GM19397 (cell line): ENCODE measurements around the gene ARHGAP31.
"Not testable (repeated sequence)": the region's sequence is repeated elsewhere in the genome, so short reads cannot be mapped to it uniquely, and the experiment has no call there.

Source experiments
- ATAC-seq: cut with Tn5 transposase; IDR thresholded peaks from one replicate; pipeline ENCODE4 v1.9.1; 2021; ENCODE audit warnings: mild to moderate bottlenecking, moderate library complexity; ENCODE audit not compliant: unreplicated experiment

Gene ARHGAP31

GRCh38 chr3:119293105-119293870 lies 895 bp upstream of the ARHGAP31 start:
- ATAC-seq = no peak

- peak; percentile 24 for ATAC-seq
Observed at GRCh38 chr3:119294696-119295671, 801 bp downstream of the ARHGAP31 start.

- no peak for ATAC-seq
Observed at GRCh38 chr3:119295816-119296726, 1.9 kb downstream of the ARHGAP31 start.

GRCh38 chr3:119296727-119297122 lies 2.5 kb downstream of the ARHGAP31 start:
- ATAC-seq = no peak

- ATAC-seq = no peak
Observed at GRCh38 chr3:119297169-119297568, 3.0 kb downstream of the ARHGAP31 start.

- ATAC-seq = no peak
Observed at GRCh38 chr3:119298565-119298941, 4.4 kb downstream of the ARHGAP31 start.

GRCh38 chr3:119300991-119301391 lies 6.8 kb downstream of the ARHGAP31 start:
- ATAC-seq = no peak

- no peak for ATAC-seq
Observed at GRCh38 chr3:119301662-119302061, 7.5 kb downstream of the ARHGAP31 start.

- ATAC-seq = peak; percentile 65
Observed at GRCh38 chr3:119302697-119303551, 8.7 kb downstream of the ARHGAP31 start.

- ATAC-seq = no peak
Observed at GRCh38 chr3:119304201-119304713, 10.1 kb downstream of the ARHGAP31 start.

GRCh38 chr3:119305286-119305685 lies 11.1 kb downstream of the ARHGAP31 start:
- no peak for ATAC-seq

GRCh38 chr3:119306378-119306777 lies 12.2 kb downstream of the ARHGAP31 start:
- not testable (repeated sequence) for ATAC-seq

- no peak for ATAC-seq
Observed at GRCh38 chr3:119308355-119308754, 14.2 kb downstream of the ARHGAP31 start.

GRCh38 chr3:119309591-119309990 lies 15.4 kb downstream of the ARHGAP31 start:
- ATAC-seq = no peak

GRCh38 chr3:119310071-119310470 lies 15.9 kb downstream of the ARHGAP31 start:
- no peak for ATAC-seq

GRCh38 chr3:119311081-119311925 lies 17.1 kb downstream of the ARHGAP31 start:
- ATAC-seq = no peak

- ATAC-seq = no peak
Observed at GRCh38 chr3:119313461-119313860, 19.3 kb downstream of the ARHGAP31 start.

- ATAC-seq = no peak
Observed at GRCh38 chr3:119314821-119315220, 20.6 kb downstream of the ARHGAP31 start.
